ENCODE data around the gene ISL2.

Gene ISL2

DNA sequence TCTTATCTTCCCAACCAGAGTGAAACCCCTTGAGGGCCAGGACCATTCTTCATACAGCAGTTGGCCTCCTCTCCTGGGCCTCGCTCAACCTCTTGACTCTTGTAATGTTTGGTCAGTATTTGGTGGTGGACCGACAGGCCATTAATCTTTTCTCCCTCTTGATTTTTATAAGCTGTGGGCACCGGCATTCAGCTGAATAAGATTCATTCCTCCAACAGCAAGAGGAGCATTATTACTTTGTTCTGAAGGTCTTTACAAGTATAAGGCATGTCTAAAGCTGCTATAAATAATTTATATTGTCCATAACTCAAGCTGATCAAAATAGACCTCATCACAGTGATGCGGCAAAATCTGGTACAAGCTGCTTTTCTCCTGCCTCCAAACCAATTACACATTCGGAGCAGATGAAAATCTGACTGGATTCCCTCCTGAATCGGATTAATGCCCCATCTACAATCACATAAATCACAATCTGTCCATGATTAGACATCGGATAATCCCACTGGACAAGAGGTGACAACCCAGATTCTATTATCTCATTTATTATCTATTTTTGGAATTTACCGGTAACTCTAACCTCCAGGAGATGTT is 8.4 kb upstream of the ISL2 start:
- no peak for DNase-seq

DNA sequence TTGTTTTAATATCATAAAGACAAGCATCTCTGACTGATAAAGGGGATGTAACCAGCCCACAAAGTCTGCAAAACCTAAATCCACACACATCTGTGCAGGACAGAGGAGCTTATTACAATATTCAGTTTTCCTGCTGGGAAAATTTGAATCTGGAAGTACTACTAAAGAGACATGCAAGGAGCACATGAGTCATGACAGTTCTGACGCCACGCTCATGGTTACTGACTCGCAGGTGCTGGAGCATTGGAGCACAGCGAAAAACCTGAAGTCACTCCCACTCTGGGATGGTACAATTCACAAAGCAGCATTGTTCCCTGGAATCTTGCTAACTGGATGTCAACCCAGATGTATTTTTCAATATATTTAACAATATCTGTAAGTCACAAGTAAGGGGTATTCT is 7.6 kb upstream of the ISL2 start:
- DNase-seq, result no peak

DNA sequence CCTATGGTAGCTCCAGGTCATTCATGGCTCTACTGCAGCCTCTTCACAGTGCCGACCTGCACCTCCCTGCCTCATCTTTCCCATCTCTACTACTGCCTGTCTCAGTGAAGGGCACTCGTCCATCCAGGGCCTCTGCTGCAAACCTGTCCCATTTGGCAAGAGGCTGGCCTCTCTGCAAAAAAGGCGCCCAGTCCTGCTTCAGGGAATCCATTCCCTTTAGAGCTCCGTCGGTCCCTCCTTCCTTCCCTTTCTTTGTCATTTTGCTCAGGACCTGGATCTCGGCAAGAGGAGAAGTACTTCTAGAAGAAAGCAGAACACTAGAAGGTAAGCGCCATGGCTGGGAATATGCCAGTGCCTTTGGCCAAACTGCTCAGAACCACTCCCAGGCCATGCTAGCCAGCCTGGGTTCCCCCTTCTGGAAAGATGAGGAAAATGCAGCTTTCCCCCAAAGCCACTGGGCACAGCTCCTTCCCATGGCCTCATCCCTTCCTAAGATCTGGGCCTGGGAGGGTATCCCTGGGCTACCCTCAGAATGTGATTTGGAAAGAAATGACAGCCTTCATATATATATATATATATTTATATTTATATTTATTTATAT is 6.4 kb upstream of the ISL2 start:
- no peak for DNase-seq

DNA sequence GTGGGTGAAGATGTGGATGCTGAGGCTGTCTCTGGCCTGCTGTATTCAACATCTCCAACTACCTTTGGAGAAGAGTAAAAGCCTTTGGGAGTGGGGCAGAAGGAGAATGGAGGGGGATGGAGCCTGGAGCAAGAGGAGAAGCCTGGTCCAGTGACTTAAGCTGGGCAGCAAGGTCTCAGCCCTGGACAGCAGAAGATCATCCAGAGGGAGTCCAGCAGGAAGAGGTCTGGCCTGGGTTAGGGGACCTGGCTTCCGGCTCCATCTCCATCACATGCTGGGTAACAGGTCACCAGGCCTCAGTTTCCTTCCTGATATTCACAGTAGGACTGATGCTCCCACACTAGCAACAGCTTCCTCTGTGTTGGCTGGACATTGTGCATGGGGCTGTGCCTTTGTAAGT is 3.8 kb upstream of the ISL2 start:
- no peak for DNase-seq

DNA sequence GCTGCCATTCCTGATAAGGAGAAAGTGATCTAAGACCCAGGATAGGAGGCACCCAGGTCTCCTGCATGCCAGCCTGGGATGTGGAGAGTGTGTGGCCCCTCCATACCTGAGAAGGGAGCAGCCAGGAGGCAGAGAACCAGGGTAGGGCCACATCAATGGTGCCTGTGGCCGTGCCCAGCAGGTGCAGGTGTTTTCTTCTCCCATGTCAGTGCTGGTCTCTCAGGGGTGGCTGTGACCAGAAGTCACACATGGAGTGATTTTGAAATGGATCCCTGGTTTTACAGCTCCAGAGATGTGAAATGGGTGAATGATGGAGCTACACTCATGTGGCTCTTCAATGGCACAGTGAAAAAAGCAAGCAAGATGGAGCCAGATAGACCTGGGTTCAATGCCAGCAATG is 3.3 kb upstream of the ISL2 start:
- no peak for DNase-seq

DNA sequence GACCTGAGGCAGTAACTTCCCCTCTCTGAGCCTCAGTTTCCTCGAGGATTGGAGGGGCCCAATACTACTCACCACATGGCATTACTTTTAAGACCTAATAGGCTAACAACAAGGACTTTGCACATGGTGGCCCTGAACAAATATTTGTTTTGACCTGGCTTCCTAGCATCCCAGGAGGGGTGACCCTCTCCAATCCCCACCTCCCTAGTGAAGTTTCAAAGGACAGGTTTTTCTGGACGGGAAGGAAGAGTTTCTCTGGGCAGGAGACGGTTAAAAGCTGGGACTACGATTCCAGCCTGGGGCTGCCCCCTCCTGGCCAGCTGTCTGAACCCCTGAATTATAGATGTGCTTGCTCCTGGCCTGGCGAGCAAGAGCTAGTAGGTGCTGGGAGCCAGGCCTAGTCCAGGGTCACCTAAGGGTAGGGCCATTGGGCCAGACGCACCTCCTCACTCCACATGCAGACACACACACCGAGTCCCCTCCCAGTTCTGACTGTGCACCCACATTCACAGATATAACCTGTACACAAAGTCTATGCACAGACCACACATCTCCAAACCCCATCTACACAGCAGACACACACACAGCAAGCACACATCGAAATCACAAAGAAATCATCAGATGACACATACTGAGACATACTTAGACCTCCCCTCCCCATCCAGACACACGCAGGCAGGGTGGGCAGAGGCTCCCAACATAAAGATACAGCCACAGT is 2.7 kb upstream of the ISL2 start:
- DNase-seq, result no peak

DNA sequence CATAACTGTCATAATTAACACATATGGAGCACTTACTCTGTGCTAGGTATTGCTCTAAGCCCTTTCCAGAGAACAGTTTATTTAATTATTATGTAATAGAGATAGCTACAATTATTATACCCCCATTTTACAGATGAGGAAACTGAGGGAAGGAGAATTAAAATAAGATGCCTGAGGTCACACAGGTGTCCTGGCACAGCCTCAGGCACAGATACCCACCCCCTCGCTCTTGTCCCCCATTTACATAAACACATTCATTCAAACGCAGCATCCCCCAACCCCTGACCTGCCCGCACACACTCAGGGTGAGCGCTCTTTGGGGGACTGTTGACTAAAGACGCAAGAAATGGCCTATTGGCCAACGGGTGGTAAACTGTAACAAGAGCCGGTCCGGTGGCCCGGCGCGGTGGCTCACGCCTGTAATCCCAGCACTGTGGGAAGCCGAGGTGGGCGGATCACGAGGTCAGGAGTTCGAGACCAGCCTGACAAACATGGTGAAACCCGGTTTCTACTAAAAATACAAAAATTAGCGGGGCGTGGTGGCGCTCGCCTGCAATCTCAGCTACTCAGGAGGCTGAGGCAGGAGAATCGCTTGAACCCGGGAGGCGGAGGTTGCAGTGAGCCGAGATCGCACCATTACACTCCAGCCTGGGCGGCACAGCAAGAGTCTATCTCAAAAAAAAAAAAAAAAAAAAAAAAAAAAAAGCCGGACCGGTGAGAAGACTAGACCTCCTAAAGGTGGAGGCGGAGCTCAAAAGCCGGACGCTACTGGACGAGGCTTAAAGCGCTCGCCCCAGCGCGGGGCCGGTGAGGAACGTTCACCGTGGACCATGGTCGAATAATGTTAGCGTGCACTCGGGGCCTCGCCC is 1.9 kb upstream of the ISL2 start:
- no peak for DNase-seq

DNA sequence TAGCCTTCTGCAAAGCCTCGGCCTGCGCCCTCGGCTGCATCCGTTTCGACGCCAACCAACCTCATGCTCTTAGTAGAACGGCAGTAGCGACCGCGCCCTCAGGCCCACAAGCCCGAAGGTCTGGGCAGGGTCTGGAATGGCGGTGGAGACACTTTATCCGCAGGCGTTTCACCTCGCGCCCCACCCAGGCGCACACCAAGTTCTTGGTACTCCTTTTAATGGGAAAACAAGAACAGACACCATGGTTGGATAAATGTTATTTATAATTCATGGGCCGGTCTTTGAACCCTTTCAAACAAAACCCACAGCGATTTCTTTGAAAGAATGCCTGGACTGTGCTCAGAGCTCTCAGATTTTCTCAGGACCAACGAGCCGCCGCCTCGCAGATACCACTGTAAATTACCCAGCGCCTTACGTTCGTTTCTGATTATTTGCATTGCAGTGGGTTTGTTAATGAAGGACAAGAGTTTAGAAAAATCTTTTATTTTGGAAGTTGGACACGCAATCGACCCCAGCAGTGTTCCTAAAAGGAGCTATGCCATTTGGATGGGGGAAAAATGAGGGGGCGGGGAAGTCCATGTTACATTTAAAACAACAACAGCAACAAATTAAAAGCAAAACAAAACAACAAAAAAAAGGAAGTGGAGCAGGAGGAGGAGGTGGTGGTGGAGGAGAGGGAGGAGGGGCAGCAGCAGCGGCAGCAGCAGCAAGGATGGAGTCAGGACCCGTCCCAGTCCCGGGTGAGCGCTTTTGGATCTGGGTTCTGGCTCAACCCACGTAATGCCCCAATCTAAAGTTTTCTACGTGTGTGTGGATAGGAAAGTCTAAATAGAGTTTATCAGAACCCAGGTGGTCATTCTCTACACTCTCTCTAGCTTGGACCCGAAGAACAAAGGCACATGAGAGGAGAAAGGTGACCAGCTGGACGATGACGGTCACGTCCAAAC is 993 bp upstream of the ISL2 start:
- no peak for DNase-seq

DNA sequence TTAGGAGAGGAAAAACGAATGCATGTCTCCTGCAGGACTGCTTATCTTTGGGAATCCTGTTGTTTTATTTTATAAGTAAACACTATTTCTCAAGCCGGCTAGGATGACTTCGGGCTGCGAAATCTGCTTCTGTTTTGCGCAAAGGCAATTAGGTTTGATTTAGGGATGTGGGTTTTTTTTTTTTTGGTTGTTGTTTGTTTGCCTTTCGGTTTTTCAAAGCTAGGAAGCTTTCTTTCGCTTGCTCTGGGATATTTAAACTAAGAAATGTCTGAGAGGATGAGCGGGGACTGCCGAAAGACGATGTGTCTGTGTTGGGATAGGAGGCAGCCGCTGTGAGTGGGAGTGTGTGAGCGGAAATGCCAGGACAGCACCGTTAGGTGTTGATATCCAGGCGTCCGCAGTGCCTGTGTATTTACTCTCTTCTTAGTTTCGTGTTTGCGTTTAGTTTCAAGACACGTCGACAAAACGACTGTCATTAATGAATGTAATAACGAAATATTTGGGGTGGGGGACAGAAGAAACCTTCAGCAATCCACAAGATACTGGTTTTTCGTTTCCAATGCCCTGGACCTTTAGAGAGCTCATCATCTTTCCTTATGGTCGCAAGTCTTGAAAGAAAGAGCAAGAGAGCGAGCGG is 604 bp downstream of the ISL2 start:
- no peak for DNase-seq

DNA sequence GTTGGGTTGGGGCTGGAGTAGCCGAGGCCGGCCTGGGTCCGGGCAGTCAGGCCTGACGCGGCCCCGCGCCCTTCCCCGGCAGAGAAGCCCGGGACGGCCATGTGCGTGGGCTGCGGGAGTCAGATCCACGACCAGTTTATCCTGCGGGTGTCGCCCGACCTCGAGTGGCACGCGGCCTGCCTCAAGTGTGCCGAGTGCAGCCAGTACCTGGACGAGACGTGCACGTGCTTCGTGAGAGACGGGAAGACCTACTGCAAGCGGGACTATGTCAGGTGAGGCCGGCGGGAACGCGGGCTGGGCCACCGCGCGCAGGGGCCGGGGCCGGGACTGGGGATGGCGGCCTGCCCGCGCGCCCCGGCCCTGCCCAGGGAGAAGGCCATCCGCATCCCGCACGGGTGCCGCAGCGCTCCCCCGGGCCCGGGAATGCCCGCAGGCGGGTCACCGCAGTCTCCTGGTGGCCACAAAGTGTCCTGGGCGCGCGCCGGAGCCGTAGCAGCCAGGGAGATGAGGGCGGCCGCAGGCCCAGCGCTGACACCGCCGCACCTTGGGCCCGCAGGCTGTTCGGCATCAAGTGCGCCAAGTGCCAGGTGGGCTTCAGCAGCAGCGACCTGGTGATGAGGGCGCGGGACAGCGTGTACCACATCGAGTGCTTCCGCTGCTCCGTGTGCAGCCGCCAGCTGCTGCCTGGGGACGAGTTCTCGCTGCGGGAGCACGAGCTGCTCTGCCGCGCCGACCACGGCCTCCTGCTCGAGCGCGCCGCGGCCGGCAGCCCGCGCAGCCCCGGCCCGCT is 1.3 kb downstream of the ISL2 start:
- DNase-seq, result no peak

DNA sequence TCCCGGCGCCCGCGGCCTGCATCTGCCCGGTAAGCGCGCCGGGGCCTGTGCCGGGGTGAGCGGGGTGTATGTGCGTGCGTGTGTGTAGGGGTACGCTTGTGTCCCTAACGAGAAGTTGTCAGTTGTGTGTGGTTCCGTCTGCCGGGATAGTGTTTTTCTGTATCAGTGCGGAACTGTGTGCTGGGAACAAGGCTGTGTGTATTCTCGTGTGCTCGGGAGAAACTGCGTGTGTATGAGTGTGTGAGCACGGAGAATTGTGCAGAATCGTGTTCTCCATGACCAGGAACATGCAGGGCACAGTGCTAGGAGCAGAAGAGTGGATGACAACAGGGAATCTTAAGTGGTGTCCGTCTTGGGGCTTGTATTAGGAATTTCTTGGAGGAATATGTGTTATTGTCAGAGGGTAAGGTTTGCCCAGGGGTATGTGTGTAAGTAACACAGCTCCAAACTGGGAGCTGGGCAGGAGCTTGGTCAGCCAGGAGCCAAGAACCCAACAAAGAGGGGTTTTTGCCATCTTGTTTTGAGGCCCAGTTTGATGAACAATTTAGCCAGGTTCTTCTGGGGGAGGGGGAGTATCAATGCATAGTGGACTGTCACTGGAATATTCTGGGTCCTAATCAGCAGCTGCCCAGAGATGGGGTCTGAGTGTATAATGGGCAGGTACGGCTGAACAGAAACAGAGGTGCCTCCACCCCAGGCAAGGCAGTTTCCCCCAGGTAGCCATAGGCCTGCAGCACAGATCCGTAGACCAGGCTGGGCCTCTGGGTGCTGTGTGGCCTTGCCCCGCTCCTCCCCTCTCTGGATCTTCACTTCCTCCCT is 2.1 kb downstream of the ISL2 start:
- DNase-seq, result no peak

DNA sequence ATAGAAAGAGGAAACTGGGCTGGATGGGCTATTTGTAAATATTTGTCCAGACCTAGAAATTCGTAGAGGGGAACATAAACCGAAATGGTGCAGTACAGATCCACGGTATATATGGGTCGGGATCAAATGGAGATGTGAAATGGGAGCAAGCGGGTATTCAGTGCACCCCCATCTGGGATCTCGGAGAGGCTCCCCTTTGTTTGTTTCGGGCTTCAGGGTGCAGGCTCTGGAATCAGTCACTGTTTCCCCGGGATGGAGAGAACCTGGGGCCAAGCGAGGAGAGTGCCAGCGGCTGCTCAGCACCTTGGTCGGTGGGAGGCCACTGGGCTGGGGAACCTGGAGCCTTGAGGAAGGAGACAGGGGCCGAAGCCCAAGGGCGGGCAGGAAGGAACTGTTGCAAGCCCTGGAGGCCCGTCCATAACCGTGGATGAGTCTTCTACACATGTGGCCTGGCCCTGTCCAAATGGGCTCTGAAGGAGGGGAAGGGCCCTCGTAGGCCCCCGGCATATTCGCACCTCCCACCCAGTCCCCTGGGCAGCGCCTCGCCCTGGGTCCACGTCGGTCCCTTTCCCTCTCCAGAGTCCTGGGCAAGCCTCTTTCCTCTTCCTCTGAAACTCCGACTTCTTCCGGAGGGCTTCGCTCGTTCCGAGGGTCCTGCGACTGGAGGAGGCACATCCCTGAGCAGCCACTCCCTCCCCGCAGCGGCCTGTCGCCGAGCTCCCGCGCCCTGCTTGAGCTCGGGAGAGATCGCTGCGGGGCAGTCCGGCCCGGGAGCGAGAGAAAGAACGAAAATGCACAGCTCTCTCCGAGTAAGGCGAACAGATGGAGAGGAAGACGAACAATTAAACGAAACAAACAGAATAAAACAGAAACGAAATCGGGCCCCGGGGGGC is 3.0 kb downstream of the ISL2 start:
- DNase-seq, result no peak

DNA sequence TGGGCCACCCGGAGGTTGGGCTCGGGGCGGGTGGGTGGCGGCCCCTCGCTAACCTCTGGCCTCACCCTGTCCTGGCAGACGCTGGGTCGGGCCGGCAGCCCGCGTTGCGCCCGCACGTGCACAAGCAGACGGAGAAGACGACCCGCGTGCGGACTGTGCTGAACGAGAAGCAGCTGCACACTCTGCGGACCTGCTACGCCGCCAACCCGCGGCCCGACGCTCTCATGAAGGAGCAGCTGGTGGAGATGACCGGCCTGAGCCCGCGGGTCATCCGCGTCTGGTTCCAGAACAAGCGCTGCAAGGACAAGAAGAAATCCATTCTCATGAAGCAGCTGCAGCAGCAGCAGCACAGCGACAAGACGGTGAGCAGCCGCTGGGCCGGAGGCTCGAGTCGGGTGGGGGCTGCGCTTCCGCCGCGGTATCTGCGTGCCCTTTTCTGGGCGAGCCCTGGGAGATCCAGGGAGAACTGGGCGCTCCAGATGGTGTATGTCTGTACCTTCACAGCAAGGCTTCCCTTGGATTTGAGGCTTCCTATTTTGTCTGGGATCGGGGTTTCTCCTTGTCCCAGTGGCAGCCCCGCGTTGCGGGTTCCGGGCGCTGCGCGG is 3.7 kb downstream of the ISL2 start:
- DNase-seq, result no peak

DNA sequence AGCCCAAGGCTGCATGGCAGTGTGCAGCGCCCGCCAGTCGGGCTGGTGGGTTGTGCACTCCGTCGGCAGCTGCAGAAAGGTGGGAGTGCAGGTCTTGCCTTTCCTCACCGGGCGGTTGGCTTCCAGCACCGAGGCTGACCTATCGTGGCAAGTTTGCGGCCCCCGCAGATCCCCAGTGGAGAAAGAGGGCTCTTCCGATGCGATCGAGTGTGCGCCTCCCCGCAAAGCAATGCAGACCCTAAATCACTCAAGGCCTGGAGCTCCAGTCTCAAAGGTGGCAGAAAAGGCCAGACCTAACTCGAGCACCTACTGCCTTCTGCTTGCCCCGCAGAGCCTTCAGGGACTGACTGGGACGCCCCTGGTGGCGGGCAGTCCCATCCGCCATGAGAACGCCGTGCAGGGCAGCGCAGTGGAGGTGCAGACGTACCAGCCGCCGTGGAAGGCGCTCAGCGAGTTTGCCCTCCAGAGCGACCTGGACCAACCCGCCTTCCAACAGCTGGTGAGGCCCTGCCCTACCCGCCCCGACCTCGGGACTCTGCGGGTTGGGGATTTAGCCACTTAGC is 4.3 kb downstream of the ISL2 start:
- DNase-seq, result peak; percentile 21

DNA sequence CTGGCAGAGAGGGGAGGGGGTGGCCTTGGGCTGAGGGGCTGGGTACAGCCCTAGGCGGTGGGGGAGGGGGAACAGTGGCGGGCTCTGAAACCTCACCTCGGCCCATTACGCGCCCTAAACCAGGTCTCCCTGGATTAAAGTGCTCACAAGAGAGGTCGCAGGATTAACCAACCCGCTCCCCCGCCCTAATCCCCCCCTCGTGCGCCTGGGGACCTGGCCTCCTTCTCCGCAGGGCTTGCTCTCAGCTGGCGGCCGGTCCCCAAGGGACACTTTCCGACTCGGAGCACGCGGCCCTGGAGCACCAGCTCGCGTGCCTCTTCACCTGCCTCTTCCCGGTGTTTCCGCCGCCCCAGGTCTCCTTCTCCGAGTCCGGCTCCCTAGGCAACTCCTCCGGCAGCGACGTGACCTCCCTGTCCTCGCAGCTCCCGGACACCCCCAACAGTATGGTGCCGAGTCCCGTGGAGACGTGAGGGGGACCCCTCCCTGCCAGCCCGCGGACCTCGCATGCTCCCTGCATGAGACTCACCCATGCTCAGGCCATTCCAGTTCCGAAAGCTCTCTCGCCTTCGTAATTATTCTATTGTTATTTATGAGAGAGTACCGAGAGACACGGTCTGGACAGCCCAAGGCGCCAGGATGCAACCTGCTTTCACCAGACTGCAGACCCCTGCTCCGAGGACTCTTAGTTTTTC is 4.9 kb downstream of the ISL2 start:
- DNase-seq, result no peak

DNA sequence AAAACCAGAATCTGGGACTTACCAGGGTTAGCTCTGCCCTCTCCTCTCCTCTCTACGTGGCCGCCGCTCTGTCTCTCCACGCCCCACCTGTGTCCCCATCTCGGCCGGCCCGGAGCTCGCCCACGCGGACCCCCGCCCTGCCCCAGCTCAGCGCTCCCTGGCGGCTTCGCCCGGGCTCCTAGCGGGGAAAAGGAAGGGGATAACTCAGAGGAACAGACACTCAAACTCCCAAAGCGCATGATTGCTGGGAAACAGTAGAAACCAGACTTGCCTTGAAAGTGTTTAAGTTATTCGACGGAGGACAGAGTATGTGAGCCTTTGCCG is 5.4 kb downstream of the ISL2 start:
- DNase-seq, result no peak

DNA sequence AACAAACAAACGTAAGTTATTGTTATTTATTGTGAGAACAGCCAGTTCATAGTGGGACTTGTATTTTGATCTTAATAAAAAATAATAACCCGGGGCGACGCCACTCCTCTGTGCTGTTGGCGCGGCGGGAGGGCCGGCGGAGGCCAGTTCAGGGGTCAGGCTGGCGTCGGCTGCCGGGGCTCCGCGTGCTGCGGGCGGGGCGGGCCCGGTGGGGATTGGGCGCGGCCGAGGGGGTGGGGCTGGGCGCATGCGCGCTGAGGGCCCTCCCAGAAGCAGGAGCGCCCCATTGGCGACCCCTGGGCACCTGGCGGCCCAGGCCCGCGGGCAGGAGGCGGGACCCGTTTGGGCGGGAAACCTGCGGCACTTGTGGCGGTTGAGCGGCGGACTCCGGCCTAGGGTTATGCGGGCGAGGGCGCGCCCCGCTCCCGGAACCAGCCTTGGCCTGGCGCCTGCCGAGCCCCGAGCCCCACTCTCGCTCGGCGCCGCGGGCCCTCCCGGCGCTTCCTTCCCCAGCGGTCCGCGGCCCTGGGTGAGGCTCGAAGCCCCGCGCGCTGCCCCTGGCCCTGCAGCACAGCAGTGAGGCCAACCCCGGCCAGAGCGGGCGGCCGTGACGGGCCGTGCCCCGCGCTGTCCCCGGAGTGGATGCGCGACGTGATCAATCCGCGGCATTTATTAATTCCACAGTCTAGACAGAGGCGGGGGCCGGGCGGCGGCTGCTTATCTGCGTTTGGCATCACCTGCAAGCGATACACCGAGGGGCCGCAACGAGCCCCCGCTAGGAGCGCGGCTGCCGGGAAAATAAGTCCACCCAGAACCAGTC is 6.0 kb downstream of the ISL2 start:
- DNase-seq, result no peak

Data from NCI-H1436 treated with DMSO at 0.1 percent for 48 hours (cell line).